HG03135 (cell line): ENCODE results near the gene LTN1.
"Not testable (repeated sequence)": the region's sequence is repeated elsewhere in the genome, so short reads cannot be mapped to it uniquely, and the experiment has no call there.

Experiments used
- ATAC-seq: cut with Tn5 transposase; IDR thresholded peaks from one replicate; pipeline ENCODE4 v1.9.1; 2021; ENCODE audit warnings: mild to moderate bottlenecking, moderate library complexity; ENCODE audit not compliant: unreplicated experiment

The LTN1 gene

DNA sequence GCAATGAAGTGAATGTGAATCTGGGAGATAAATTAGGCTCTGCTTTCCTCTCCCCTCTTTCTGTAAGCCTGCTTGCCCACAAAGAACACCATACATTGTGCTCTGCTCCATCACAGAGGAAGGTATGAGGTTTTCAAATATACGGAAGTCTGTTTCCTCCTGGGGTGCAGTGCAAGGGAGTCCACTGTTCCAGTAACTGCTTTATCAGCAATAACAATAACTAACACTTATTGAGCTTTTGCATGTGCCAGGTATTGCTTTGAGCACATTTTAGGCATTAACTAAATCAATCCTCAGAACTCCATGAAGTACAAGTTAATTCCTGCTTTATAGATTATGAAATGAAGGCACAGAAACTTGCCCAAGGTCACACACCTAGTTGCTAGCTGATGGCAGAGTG is 10.0 kb downstream of the LTN1 start:
- ATAC-seq: no peak

DNA sequence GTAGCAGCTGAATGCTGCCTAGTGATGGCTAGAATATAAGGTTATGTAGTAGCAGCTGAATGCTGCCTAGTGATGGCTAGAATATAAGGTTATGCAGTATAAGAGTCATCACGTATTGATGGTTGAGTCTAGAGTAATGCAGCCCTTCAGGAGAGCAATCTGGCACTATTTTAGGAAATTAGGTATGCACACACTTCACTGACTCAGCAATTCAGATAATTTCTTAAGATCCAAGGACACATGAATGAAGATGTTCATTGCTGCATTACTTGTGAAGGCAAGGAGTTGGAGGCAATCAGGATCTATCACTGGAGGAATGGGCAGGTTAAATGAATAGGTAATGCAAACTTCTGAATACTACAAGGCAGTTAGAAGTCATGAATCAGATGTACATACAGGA is 13.6 kb downstream of the LTN1 start:
- no peak for ATAC-seq

DNA sequence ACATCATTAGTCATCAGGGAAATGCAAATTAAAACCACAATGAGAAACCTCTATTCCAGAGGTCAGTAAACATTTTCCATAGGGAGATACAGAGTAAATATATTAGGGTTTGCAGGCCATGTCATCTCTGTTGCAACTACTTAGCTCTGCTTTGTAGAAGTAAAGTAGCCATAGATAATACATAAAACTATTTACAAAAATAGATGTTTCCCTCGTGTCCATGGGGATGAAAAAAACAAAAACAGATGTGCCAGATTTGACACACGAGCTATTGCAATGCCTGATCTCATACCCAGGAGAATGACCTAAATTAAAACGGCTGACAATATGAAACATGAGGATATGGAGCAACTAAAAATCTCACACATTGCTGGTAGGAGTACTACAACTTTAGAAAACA is 17.3 kb downstream of the LTN1 start:
- no peak for ATAC-seq

DNA sequence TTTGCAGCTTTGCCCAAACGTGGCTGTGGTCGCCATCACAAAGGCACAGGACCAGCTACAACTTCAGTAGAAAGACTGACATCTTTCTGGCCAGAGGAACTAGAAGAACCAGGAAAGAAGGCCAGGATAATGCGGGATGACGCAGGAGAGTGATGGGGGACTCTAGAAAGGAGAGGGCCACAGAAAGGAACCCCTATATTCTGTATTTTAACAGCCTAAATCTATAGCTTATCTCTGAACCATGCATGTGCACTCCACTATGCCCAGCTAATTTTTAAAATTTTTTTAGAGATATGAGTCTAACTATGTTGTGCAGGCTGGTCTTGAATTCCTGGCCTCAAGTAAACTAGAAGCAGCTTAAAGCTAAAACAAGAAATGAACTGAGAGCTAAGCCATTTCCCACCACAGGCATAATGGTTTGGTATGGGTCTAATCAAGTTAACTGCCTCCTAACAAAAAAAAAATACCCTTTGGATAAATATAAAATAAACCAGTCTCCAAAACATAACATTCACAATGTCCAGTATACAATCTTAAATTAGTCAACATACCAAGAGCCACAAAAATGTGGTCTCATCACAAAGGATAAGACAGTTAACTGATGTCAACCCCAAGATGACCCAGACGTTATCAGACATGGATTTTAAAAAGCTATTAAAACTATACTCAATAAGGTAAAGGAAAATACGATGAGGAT is 18.0 kb downstream of the LTN1 start:
- ATAC-seq: no peak

GRCh38 chr21:28972398-28972797 is 20.3 kb downstream of the LTN1 start:
- no peak for ATAC-seq

GRCh38 chr21:28971171-28971570 is 21.5 kb downstream of the LTN1 start:
- no peak for ATAC-seq

DNA sequence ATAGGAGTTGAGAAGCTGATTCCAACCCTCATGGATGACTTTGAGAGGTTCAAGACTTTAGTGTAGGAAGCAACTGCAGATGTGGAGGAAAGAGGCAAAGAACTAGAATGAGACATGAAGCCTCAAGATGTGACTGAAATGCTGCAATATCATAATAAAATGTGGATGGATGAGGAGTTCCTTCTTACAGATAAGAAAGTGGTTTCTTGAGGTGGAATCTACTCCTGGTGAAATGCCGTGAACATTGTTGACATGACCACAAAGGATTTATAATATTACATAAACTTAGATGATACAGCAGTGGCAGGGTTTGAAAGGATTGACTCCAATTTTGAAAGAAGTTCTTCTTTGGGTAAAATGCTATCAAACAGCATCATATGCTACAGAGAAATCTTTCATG is 28.8 kb downstream of the LTN1 start:
- no peak for ATAC-seq

- ATAC-seq: no peak
Observed at GRCh38 chr21:28962465-28962864, 30.2 kb downstream of the LTN1 start.

DNA sequence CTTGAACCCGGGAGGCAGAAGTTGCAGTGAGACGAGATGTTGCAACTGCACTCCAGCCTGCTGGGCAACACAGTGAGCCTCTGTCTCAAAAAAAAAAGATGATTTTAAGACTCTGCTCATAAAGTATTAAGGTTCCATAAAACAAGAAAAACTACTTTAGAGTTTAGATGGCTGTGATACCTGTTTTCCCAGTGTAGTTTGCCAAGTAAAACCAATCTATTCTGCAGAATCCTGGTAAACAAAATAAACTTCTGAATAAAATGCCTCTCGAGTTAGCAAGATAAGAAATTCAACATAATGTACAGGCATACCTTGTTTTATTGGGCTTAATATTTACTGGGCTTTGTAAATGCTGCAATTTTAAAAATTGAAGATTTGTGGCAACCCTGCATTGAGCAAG is 30.8 kb downstream of the LTN1 start:
- ATAC-seq: no peak

- ATAC-seq: no peak
Observed at GRCh38 chr21:28960245-28960644, 32.4 kb downstream of the LTN1 start.

- no peak for ATAC-seq
Observed at GRCh38 chr21:28959367-28960099, 33.1 kb downstream of the LTN1 start.

DNA sequence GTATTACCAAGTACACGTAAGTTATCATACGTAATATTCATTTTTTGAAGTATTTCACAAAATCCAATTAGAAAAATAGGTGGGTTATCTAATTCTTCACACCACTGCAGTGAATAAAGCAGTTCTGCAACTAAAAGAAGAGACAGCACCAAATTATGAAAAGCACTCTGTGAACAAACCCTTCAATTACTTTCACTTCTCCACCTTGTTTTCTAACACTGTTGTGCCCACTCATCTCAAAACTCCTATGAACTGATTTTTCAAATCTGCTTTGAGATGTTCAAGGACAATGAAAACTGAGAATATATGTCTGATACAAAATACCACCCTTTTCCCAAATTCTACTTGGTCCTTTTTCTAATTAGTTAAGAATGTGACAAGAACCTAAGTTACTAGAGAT is 39.4 kb downstream of the LTN1 start:
- ATAC-seq: no peak

GRCh38 chr21:28952686-28953085 is 40.0 kb downstream of the LTN1 start:
- ATAC-seq: no peak

GRCh38 chr21:28949318-28949717 is 43.4 kb downstream of the LTN1 start:
- ATAC-seq: no peak

DNA sequence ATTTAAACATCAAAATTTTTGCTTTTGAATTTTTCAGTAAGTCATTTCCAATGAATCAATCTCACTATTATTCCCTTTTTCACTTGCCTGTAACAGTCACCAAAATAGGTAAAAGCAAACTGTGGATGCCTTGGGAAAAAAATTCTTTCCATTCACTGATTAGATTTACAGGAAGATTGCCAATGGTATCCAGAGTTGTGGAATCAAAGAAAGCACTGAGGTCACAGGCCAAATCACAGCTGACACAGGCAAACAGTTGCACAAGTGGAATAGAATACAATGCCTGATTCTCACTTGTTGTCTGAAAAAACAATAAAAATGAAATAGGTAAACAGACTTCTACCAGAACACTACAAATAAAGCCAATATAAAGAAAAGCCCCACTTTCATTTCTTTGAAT is 48.4 kb downstream of the LTN1 start:
- no peak for ATAC-seq

DNA sequence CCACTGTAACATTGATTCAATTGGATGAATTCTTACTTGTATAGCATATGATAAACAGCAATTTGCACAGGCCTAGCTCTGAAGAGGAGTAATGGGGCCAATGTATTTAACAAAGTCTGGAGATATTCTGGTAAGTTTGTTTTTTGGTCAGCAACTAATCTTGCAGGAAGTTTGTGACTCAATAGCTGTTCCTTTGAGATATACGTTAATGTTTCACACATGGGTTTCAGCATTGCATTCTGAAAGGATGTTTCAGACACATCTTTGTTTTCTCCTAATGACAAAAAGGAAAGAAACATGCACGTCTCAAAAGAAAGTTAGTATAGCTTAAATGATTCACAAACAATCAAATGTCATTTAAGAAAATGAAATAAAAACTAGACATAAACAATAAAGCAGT is 49.0 kb downstream of the LTN1 start:
- no peak for ATAC-seq

DNA sequence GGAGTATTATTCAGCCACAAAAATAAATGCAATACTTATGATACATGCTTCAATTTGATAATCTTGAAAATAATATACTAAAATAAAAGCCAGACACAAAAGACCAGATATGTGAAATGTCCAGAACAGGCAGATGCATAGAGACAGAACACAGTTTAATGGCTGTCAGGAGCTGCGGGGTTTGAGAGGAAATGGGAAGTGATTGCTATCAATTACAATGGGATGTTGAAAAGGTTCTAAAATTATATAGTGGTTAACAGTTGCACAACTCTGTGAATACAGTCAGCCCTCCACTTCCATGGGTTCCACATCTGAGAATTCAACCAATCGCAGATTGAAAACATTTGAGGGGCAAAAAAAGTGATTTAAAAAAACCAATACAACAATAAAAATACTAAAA is 54.0 kb downstream of the LTN1 start:
- no peak for ATAC-seq

- no peak for ATAC-seq
Observed at GRCh38 chr21:28937737-28938136, 54.9 kb downstream of the LTN1 start.

GRCh38 chr21:28936721-28937120 is 56.0 kb downstream of the LTN1 start:
- ATAC-seq: no peak

GRCh38 chr21:28936036-28936435 is 56.6 kb downstream of the LTN1 start:
- ATAC-seq: no peak

- no peak for ATAC-seq
Observed at GRCh38 chr21:28932717-28933116, 60.0 kb downstream of the LTN1 start.

- ATAC-seq: not testable (repeated sequence)
Observed at GRCh38 chr21:28931708-28932372, 60.8 kb downstream of the LTN1 start.
